Ovary (tissue), 9 donors: Measurements from ENCODE around the gene CDK10. TPM values are rescaled to one million over a fixed set of nuclear protein-coding genes. Genes with fewer than 3 reads are reported as not detected.
A peak's percentile ranks its signal among the peaks of the same experiment; 100 is the strongest.

Source experiments
- DNase-seq, 5 donors: peaks; one replicate each; pipeline ENCODE4 v3.0.0-alpha.2; 2019 to 2020
- H3K27ac ChIP-seq, 2 donors: fragments of 200-600 bp; one replicate each; pipeline versions ENCODE4 v1.5.1 to v1.8.0; 2019 to 2022
- H3K27me3 ChIP-seq: fragments of 200-600 bp; one replicate; pipeline ENCODE4 v1.8.0; 2022
- H3K36me3 ChIP-seq: fragments of 200-600 bp; sonication (generic); one replicate; pipeline ENCODE4 v1.5.1; 2019
- H3K4me1 ChIP-seq: one replicate; pipeline ENCODE4 v1.8.1; 2013; ENCODE audit warnings: mild to moderate bottlenecking, moderate library complexity; ENCODE audit not compliant: insufficient read depth
- H3K4me3 ChIP-seq: fragments of 200-600 bp; sonication (generic); one replicate; pipeline ENCODE4 v1.5.1; 2017
- H3K9me3 ChIP-seq, 2 donors: fragments of 200-600 bp in 1 of 2; sonication (generic) in 1 of 2; one replicate each; pipeline versions ENCODE4 v1.5.1 to v1.8.1; 2013 to 2019; ENCODE audit warnings: mild to moderate bottlenecking in 1 of 2, moderate library complexity in 1 of 2
- CTCF ChIP-seq, 3 donors: fragments of 450-650 bp in 2 of 3; fragments of 200-600 bp in 1 of 3; IDR thresholded peaks; one replicate each; pipeline versions ENCODE4 v1.5.1 to v1.8.0; 2016 to 2022; ENCODE audit warnings: antibody characterized with exemption in 3 of 3, mild to moderate bottlenecking in 1 of 3
- EP300 ChIP-seq: sonication (generic); formaldehyde crosslinking; IDR thresholded peaks from one replicate; pipeline ENCODE4 v1.6.1; 2017; ENCODE audit warnings: antibody characterized with exemption
- POLR2A ChIP-seq: fragments of 450-650 bp; IDR thresholded peaks from one replicate; pipeline ENCODE4 v1.6.1; 2017; ENCODE audit warnings: antibody characterized with exemption, mild to moderate bottlenecking, moderate library complexity
- whole genome bisulfite sequencing, 3 donors: extraction: QIAGEN DNeasy Blood & Tissue Kit in 1 of 3; methylation state at CpG; one replicate each; pipeline versions ENCODE4 v1.1.5 to v1.1.7; 2013 to 2017; 5-methylcytosine and 5-hydroxymethylcytosine counted together
- intact Hi-C, 4 donors: fragments of 100-400 bp; cut with DNase I; formaldehyde crosslinking; loops; one replicate each; pipeline versions ENCODE4 v1.11.0 to v1.15.1; 2022 to 2023
- polyA plus RNA-seq, 2 donors: library from polyadenylated mRNA; stranded (reverse); fragments of 200-250 nt in 1 of 2; fragments of 350-450 nt in 1 of 2; fragmentation: Illumina TruSeq in 1 of 2; extraction: RNeasy Lipid Tissue Mini Kit (QIAGEN cat#74804) in 1 of 2; gene quantifications; one replicate each; pipeline ENCODE4 v1.2.3, GENCODE V29; 2013 to 2014
- total RNA-seq, 7 donors: library from RNA; depleted of rRNA in 2 of 7; stranded (reverse); fragments of >200 nt in 2 of 7; fragmentation: NEBNext Ultra II Directional in 3 of 7; extraction: Animal tissue kit (Norgen Biotek cat#: 25700) in 3 of 7; gene quantifications; one replicate each; pipeline versions ENCODE4 v1.1.0 to v1.2.4, GENCODE V29; 2016 to 2023
- donor health status: DM: no; HTN: no; CAD: no; lungs with moderate emphysema.
- donor health status: DM: no; HTN: no; CAD: no.
- donor health status: Bipolar disorder and iron deficiency.
- donor health status: DM: yes; HTN: yes; CAD: no.
- donor health status: DM: no; HTN: no; CAD: no.
- donor health status: DM: yes; HTN: yes; CAD: no.

The CDK10 gene
- total and polyA plus RNA-seq, 9 donors: 16.9 to 62.1 (median 51.9) TPM

- Histone ChIP-seq H3K9me3 (no peaks in the 10 kb centered on the region), H3K27ac (no peak overlapping the region), H3K4me1 (peaks cover 6% of the 10 kb centered on the region), H3K27me3 (no peaks in the 10 kb centered on the region), H3K36me3 (no peaks in the 10 kb centered on the region), H3K4me3 (no peak overlapping the region)
- intact Hi-C loops: no loop called here
- 87 to 90% (median 90%) methylated on average over 16 of the region's 16 CpGs for WGBS, 3 donors
- DNase-seq: no peak
- TF ChIP-seq POLR2A (no peak), EP300 (no peak), CTCF (IDR thresholded peaks at IDR 0.05) (no peak)
These were observed 4.0 kb downstream of the CDK10 start for GRCh38 chr16:89690392-89690901.

- 92 to 98% (median 96%) methylated on average over 21 of the region's 21 CpGs for WGBS, 3 donors
- H3K36me3 ChIP-seq: no peaks in the 10 kb centered on the region
- peaks cover 6% of the 10 kb centered on the region for H3K4me1 ChIP-seq
- DNase-seq: no peak
- H3K27me3 ChIP-seq: no peaks in the 10 kb centered on the region
- intact Hi-C loops: no loop called here
- H3K4me3 ChIP-seq: no peak overlapping the region
- TF ChIP-seq EP300: no peak
- TF ChIP-seq CTCF (IDR thresholded peaks at IDR 0.05): no peak
- no peak for TF ChIP-seq POLR2A
- H3K27ac ChIP-seq: no peak overlapping the region
- H3K9me3 ChIP-seq: no peaks in the 10 kb centered on the region
These were observed 4.9 kb downstream of the CDK10 start for GRCh38 chr16:89691231-89691985.

- Histone ChIP-seq H3K4me3 (no peak overlapping the region), H3K27me3 (no peaks in the 10 kb centered on the region), H3K27ac (no peak overlapping the region), H3K36me3 (no peaks in the 10 kb centered on the region), H3K4me1 (peaks cover 5% of the 10 kb centered on the region), H3K9me3 (no peaks in the 10 kb centered on the region)
- whole genome bisulfite sequencing, 3 donors: 87 to 90% (median 90%) methylated on average over 10 to 13 of the region's 13 CpGs
- TF ChIP-seq EP300 (no peak), POLR2A (no peak), CTCF (IDR thresholded peaks at IDR 0.05) (no peak)
- no peak for DNase-seq
- intact Hi-C loops: no loop called here
These were observed 5.6 kb downstream of the CDK10 start for GRCh38 chr16:89691986-89692569.

GRCh38 chr16:89693289-89693731 is 6.8 kb downstream of the CDK10 start:
- intact Hi-C loops: no loop called here
- no peak overlapping the region for H3K4me3 ChIP-seq
- 86 to 91% (median 90%) methylated on average over 11 of the region's 11 CpGs for WGBS, 3 donors
- peak in 1 of 5 donors; percentile 21 for DNase-seq
- no peaks in the 10 kb centered on the region for H3K4me1 ChIP-seq
- no peaks in the 10 kb centered on the region for H3K27me3 ChIP-seq
- H3K9me3 ChIP-seq: no peaks in the 10 kb centered on the region
- no peaks in the 10 kb centered on the region for H3K36me3 ChIP-seq
- H3K27ac ChIP-seq: no peak overlapping the region
- TF ChIP-seq EP300 (no peak), POLR2A (no peak), CTCF (IDR thresholded peaks at IDR 0.05) (no peak)
